Loucy (cell line): ENCODE data around the gene TRAPPC2B.

Experiments
- H2AFZ ChIP-seq: fragments of 200-600 bp; sonication (generic); 2 replicates; pipeline ENCODE4 v1.6.0; 2016; ENCODE audit warnings: antibody characterized with exemption, mild to moderate bottlenecking, low read length, moderate library complexity
- H3F3A ChIP-seq: fragments of 200-600 bp; 2 replicates; pipeline ENCODE4 v1.6.0; 2016; ENCODE audit warnings: antibody characterized with exemption, low read depth, mild to moderate bottlenecking
- H3K27me3 ChIP-seq: fragments of 200-600 bp; sonication (generic); 2 replicates; pipeline ENCODE4 v1.6.1; 2014; ENCODE audit warnings: low read length, mild to moderate bottlenecking; ENCODE audit not compliant: insufficient read depth, poor library complexity, severe bottlenecking
- H3K36me3 ChIP-seq: fragments of 200-600 bp; sonication (generic); 2 replicates; pipeline ENCODE4 v1.6.1; 2016; ENCODE audit warnings: low read length; ENCODE audit not compliant: insufficient read depth
- H3K4me1 ChIP-seq: fragments of 200-600 bp; sonication (generic); 2 replicates; pipeline ENCODE4 v1.5.1; 2014; ENCODE audit warnings: low read length, mild to moderate bottlenecking; ENCODE audit not compliant: insufficient read depth, poor library complexity, severe bottlenecking
- H3K4me2 ChIP-seq: fragments of 200-600 bp; sonication (generic); 2 replicates; pipeline ENCODE4 v1.6.0; 2014; ENCODE audit warnings: antibody characterized with exemption, low read length, low read depth, mild to moderate bottlenecking; ENCODE audit not compliant: poor library complexity, severe bottlenecking
- H3K4me3 ChIP-seq: fragments of 200-600 bp; sonication (generic); 2 replicates; pipeline ENCODE4 v1.5.1; 2014; ENCODE audit warnings: low read length, mild to moderate bottlenecking, mixed read lengths; ENCODE audit not compliant: poor library complexity, severe bottlenecking
- H3K79me2 ChIP-seq: fragments of 200-600 bp; sonication (generic); 2 replicates; pipeline ENCODE4 v1.6.1; 2014; ENCODE audit warnings: low read length; ENCODE audit not compliant: insufficient read depth
- H3K9ac ChIP-seq: fragments of 200-600 bp; sonication (generic); 2 replicates; pipeline ENCODE4 v1.6.0; 2014; ENCODE audit warnings: mild to moderate bottlenecking, low read depth, low read length, moderate library complexity; ENCODE audit not compliant: poor library complexity, severe bottlenecking
- H3K9me2 ChIP-seq: fragments of 200-600 bp; sonication (generic); replicated peaks from 2 replicates; pipeline ENCODE4 v1.6.1; 2016; ENCODE audit warnings: low read depth, low read length, mixed read lengths
- H3K9me3 ChIP-seq: fragments of 200-600 bp; sonication (generic); 2 replicates; pipeline ENCODE4 v1.6.1; 2014; ENCODE audit warnings: mild to moderate bottlenecking, antibody characterized with exemption, low read length, low read depth; ENCODE audit not compliant: insufficient read depth
- H4K20me1 ChIP-seq: fragments of 200-600 bp; sonication (generic); 2 replicates; pipeline ENCODE4 v1.6.0; 2014; ENCODE audit warnings: antibody characterized with exemption, low read length, mild to moderate bottlenecking; ENCODE audit not compliant: insufficient read depth, poor library complexity, severe bottlenecking
- EZH2phosphoT487 ChIP-seq: fragments of 200-600 bp; IDR thresholded peaks from 2 replicates; pipeline ENCODE4 v1.6.1; 2018; ENCODE audit warnings: antibody characterized with exemption, mild to moderate bottlenecking, moderate library complexity, borderline replicate concordance
- TF ChIP-seq, protein P1 (sequence below): fragments of 200-600 bp; sonication (generic); conservative IDR thresholded peaks from 2 replicates; pipeline ENCODE4 v1.5.1; 2014; ENCODE audit warnings: mild to moderate bottlenecking, antibody characterized with exemption, low read length

TRAPPC2B gene

DNA sequence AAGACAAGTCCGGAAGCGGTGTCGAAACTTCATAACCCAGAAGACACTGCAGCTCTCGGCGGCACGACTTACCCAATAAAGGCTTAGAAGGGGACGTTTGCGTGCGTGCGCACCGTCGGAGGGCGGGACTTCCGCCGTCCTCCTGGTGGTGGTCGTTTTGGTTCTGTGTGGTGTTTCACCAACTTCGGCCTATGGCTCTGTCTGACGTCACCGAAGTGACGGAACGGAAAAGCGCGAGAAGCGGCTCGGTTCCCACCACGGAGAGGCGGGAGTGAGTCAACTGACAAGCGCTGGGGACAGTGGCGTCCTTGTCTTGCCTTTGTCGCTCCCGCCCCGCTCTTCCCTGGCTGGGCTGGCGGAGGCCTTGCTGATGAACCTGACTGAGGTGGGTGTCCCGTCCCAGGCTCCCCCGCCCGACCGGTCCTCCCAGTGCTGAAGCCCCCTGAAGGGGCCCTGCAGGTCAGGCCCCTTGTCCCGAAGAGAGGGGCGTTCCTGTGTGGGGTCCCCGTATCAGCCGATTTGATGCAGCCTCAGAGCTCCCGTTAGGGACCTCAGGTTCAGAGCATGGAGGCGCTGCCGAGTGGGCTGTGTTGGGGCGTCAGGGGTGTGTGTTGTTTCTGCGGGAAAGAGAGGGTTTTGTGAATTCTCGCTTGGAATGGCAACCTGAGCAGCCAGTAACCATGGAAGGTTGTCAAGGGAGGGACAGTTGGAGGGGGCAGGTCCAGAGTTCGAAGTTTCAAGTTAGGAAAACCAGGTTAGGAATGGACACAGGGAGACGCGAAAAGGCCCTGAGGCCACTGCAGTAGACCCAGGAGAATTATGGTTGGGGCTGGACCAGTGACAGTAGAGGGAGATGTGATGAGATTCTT lies 26.6 kb downstream of the TRAPPC2B start, which contains the start of gene ZNF548:
Gene ZNF548 (plus strand): TSS at position 125 of the 869 bp plus-strand sequence. CDS start 246 bp downstream, at position 371.
- H3K9me2 ChIP-seq, result no peaks in the 10 kb centered on the region
- peak within 1 kb of the TSS; percentile 88 for H3K9ac ChIP-seq
- H3K79me2 ChIP-seq, result peaks cover 49% of the 10 kb centered on the region
- peak within 1 kb of the TSS; percentile 100 for H2AFZ ChIP-seq
- no peaks in the 10 kb centered on the region for H3K9me3 ChIP-seq
- no peaks in the 10 kb centered on the region for H3F3A ChIP-seq
- H3K36me3 ChIP-seq, result no peaks in the 10 kb centered on the region; the same call in 1 of the 2 replicates
- TF ChIP-seq, protein P1, sequence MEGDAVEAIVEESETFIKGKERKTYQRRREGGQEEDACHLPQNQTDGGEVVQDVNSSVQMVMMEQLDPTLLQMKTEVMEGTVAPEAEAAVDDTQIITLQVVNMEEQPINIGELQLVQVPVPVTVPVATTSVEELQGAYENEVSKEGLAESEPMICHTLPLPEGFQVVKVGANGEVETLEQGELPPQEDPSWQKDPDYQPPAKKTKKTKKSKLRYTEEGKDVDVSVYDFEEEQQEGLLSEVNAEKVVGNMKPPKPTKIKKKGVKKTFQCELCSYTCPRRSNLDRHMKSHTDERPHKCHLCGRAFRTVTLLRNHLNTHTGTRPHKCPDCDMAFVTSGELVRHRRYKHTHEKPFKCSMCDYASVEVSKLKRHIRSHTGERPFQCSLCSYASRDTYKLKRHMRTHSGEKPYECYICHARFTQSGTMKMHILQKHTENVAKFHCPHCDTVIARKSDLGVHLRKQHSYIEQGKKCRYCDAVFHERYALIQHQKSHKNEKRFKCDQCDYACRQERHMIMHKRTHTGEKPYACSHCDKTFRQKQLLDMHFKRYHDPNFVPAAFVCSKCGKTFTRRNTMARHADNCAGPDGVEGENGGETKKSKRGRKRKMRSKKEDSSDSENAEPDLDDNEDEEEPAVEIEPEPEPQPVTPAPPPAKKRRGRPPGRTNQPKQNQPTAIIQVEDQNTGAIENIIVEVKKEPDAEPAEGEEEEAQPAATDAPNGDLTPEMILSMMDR, result peak; percentile 19; the same call in 1 of the 2 replicates
- TF ChIP-seq EZH2phosphoT487, result no peak
- H3K27me3 ChIP-seq, result no peaks in the 10 kb centered on the region
- H4K20me1 ChIP-seq, result peaks cover 23% of the 10 kb centered on the region
- H3K4me1 ChIP-seq, result peaks cover 33% of the 10 kb centered on the region
- H3K4me2 ChIP-seq, result peak within 1 kb of the TSS; percentile 98
- H3K4me3 ChIP-seq, result peak within 1 kb of the TSS; percentile 80

DNA sequence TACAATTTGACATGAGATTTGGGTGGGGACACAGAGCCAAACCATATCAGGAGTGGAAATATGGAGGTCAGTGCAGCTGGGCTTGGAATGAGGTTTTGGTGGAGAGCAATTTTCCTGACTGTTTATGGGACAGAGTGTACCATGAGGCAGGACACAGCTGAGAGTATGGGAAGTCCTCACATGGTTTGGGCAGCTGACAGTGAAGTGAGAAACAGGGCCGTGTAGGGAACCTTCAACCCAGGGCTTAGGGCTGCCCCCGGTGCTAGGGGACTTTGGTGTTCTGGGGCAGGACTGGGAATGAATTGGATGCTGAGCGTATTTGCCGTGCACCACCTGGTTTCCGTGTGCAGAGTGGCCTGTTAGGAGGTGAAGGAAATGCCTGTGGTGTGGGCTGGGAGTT lies 32.4 kb downstream of the TRAPPC2B start:
- H3K36me3 ChIP-seq, result peaks cover 45% of the 10 kb centered on the region
- H3K4me2 ChIP-seq, result peak overlapping the region; percentile 16
- H2AFZ ChIP-seq, result no peak overlapping the region
- H3F3A ChIP-seq, result no peaks in the 10 kb centered on the region
- H3K9me2 ChIP-seq, result no peaks in the 10 kb centered on the region
- H3K9me3 ChIP-seq, result no peaks in the 10 kb centered on the region; the same call in 1 of the 2 replicates
- peaks cover 19% of the 10 kb centered on the region for H4K20me1 ChIP-seq
- no peak overlapping the region for H3K9ac ChIP-seq
- no peaks in the 10 kb centered on the region for H3K27me3 ChIP-seq
- no peak overlapping the region for H3K4me3 ChIP-seq
- peaks cover 51% of the 10 kb centered on the region for H3K79me2 ChIP-seq
- peaks cover 22% of the 10 kb centered on the region for H3K4me1 ChIP-seq
- TF ChIP-seq EZH2phosphoT487, result no peak
- TF ChIP-seq, protein P1, result no peak

GRCh38 chr19:57398868-57399267 lies 35.5 kb downstream of the TRAPPC2B start:
- TF ChIP-seq, protein P1, result no peak
- TF ChIP-seq EZH2phosphoT487, result no peak
- no peaks in the 10 kb centered on the region for H3K9me2 ChIP-seq
- no peak overlapping the region for H3K4me3 ChIP-seq
- H4K20me1 ChIP-seq, result no peaks in the 10 kb centered on the region
- no peak overlapping the region for H3K4me2 ChIP-seq
- peaks cover 9% of the 10 kb centered on the region; the same call in 1 of the 2 replicates for H3K9me3 ChIP-seq
- H3K36me3 ChIP-seq, result peaks cover 48% of the 10 kb centered on the region
- no peaks in the 10 kb centered on the region for H3K4me1 ChIP-seq
- no peaks in the 10 kb centered on the region for H3K27me3 ChIP-seq
- peaks cover 22% of the 10 kb centered on the region; the same call in 1 of the 2 replicates for H3K79me2 ChIP-seq
- H2AFZ ChIP-seq, result no peak overlapping the region
- no peak overlapping the region for H3K9ac ChIP-seq
- no peaks in the 10 kb centered on the region for H3F3A ChIP-seq
